ENCODE data around the gene HDAC1. TPM values are rescaled to one million over a fixed set of nuclear protein-coding genes. Genes with fewer than 3 reads are reported as not detected.

The HDAC1 gene
- total RNA-seq, 1 donor from 2014 or later, result 36.9 TPM

DNA sequence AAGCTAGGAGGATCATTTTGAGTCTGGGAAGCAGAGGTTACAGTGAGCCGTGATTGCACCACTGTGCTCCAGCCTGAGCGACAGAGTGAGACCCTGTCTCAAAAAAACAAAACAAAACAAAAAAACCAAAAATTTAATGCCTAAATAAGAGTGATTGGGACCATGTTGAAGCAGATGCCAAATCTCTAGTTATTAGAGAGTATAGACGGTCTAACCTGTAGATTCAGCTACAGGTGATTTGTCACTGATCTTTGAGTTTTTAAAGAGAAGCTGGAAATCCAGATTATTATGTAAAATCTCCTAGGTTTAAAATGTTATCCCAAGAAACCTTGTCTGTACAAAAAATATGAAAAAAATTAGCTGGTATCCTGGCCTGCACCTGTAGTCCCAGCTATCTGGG lies 11.5 kb downstream of the HDAC1 start:
- no peak overlapping the region for H3K4me3 Mint-ChIP-seq (ENCODE audit: unreplicated experiment)
- no peaks in the 10 kb centered on the region for H3K27me3 Mint-ChIP-seq (ENCODE audit: unreplicated experiment)
- no peaks in the 10 kb centered on the region for H3K9me3 Mint-ChIP-seq (ENCODE audit: unreplicated experiment)
- DNase-seq, result no peak
- TF ChIP-seq, protein P1, sequence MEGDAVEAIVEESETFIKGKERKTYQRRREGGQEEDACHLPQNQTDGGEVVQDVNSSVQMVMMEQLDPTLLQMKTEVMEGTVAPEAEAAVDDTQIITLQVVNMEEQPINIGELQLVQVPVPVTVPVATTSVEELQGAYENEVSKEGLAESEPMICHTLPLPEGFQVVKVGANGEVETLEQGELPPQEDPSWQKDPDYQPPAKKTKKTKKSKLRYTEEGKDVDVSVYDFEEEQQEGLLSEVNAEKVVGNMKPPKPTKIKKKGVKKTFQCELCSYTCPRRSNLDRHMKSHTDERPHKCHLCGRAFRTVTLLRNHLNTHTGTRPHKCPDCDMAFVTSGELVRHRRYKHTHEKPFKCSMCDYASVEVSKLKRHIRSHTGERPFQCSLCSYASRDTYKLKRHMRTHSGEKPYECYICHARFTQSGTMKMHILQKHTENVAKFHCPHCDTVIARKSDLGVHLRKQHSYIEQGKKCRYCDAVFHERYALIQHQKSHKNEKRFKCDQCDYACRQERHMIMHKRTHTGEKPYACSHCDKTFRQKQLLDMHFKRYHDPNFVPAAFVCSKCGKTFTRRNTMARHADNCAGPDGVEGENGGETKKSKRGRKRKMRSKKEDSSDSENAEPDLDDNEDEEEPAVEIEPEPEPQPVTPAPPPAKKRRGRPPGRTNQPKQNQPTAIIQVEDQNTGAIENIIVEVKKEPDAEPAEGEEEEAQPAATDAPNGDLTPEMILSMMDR (IDR thresholded peaks at IDR 0.05; ENCODE audit: partially characterized antibody, unreplicated experiment), result no peak
- no peaks in the 10 kb centered on the region for H3K4me1 Mint-ChIP-seq (ENCODE audit: low read depth, unreplicated experiment)
- H3K27ac Mint-ChIP-seq (ENCODE audit: unreplicated experiment), result no peak overlapping the region
- H3K36me3 Mint-ChIP-seq (ENCODE audit: unreplicated experiment), result peaks cover 9% of the 10 kb centered on the region

DNA sequence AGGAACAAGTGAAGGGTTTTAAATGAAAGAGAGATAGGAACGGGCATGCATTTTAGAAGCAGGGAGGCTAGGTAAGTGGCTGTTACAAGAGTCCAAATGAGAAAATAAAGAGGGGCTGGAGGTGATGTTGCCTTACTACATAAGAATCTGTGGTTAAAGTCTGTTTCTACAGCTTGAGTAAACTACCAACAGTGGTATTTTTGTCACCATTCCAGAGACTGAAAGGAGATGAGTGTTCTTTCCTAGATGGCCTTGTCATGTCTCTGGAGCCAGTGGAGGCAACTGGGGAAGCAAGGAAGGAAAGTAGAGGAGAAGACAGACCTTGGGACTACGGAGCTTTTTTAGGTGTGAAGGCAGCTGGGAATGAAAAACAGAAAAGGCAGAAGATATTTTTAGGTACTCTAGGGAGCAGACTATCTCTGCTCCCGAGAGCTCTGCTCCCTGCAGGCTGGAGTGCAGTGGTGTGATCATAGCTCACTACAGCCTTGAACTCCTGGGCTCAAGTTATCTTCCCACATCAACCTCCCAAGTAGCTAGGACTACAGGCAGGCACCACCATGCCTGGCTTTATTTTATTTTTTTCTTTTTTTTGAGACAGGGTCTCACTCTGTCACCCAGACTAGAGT lies 12.2 kb downstream of the HDAC1 start:
- TF ChIP-seq, protein P1 (IDR thresholded peaks at IDR 0.05; ENCODE audit: partially characterized antibody, unreplicated experiment), result no peak
- Mint-ChIP-seq H3K27me3 (ENCODE audit: unreplicated experiment) (no peaks in the 10 kb centered on the region), H3K9me3 (ENCODE audit: unreplicated experiment) (no peaks in the 10 kb centered on the region), H3K27ac (ENCODE audit: unreplicated experiment) (no peak overlapping the region), H3K36me3 (ENCODE audit: unreplicated experiment) (peaks cover 9% of the 10 kb centered on the region), H3K4me3 (ENCODE audit: unreplicated experiment) (no peak overlapping the region), H3K4me1 (ENCODE audit: low read depth, unreplicated experiment) (no peaks in the 10 kb centered on the region)
- DNase-seq, result no peak

DNA sequence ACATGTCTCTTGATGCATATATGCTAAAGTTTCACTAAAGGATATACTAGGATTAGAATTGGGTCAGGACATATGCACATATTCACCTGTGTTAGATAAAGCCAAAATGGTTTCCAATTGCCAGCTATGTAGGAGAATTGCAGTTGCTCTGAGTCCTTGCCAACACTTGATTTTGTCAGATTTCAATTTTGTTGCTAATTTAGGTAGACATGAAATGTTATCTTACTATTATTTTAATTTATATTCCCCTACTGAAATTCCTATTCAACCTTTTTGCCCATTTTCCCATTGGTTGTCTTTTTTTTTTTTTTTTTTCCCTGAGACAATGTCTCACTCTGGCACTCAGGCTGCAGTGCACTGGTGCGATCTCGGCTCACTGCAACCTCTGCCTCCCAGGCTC lies 13.4 kb downstream of the HDAC1 start:
- TF ChIP-seq, protein P1 (IDR thresholded peaks at IDR 0.05; ENCODE audit: partially characterized antibody, unreplicated experiment), result no peak
- Mint-ChIP-seq H3K4me3 (ENCODE audit: unreplicated experiment) (no peak overlapping the region), H3K9me3 (ENCODE audit: unreplicated experiment) (no peaks in the 10 kb centered on the region), H3K36me3 (ENCODE audit: unreplicated experiment) (peaks cover 9% of the 10 kb centered on the region), H3K4me1 (ENCODE audit: low read depth, unreplicated experiment) (no peaks in the 10 kb centered on the region), H3K27ac (ENCODE audit: unreplicated experiment) (no peak overlapping the region), H3K27me3 (ENCODE audit: unreplicated experiment) (no peaks in the 10 kb centered on the region)
- DNase-seq, result no peak

DNA sequence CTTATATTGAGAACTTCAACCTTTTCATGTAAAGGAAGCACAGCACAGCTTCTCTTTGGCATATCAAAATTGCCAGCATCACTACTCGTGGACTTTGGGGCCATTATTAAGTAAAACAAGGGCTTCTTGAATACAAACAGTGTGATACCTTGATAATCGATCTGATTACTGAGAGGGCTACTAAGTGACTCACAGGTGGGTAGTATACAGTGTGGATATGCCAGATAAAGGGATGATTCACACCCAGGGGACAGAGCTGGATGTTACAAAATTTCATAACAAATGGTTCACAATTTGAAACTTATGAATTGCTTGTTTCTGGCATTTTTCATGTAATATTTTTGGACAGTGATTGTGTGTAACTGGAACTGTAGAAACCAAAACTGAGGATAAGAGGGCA lies 15.4 kb downstream of the HDAC1 start:
- Mint-ChIP-seq H3K36me3 (ENCODE audit: unreplicated experiment) (peaks cover 9% of the 10 kb centered on the region), H3K27ac (ENCODE audit: unreplicated experiment) (no peak overlapping the region)
- TF ChIP-seq, protein P1 (IDR thresholded peaks at IDR 0.05; ENCODE audit: partially characterized antibody, unreplicated experiment), result no peak

DNA sequence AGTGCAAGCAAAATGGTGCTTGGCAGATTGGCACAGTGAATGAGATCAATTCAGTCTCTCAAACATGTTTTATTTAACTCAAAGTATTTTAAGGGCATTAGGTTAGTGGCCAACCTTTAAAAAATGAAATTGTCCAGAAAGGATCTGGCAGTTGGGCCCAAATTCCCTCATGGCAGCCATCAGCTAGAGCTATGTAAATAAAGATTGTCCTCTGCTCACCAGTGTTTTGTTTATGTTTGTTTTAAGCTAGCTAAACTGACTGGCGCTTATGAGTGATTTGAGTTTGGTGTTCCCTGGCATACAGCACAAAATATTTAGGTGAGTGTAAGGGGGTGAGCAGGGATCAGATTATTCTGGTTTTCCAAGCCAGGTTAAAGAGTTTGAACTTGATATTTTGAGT lies 18.1 kb downstream of the HDAC1 start:
- Mint-ChIP-seq H3K4me3 (ENCODE audit: unreplicated experiment) (no peak overlapping the region), H3K9me3 (ENCODE audit: unreplicated experiment) (no peaks in the 10 kb centered on the region), H3K27ac (ENCODE audit: unreplicated experiment) (no peak overlapping the region), H3K4me1 (ENCODE audit: low read depth, unreplicated experiment) (no peaks in the 10 kb centered on the region), H3K27me3 (ENCODE audit: unreplicated experiment) (no peaks in the 10 kb centered on the region), H3K36me3 (ENCODE audit: unreplicated experiment) (peaks cover 4% of the 10 kb centered on the region)
- TF ChIP-seq, protein P1 (IDR thresholded peaks at IDR 0.05; ENCODE audit: partially characterized antibody, unreplicated experiment), result no peak
- no peak for DNase-seq

More for the DNA sequence above, 15.4 kb downstream of the HDAC1 start:
- DNase-seq, result no peak
- Mint-ChIP-seq H3K4me1 (ENCODE audit: low read depth, unreplicated experiment) (no peaks in the 10 kb centered on the region), H3K9me3 (ENCODE audit: unreplicated experiment) (no peaks in the 10 kb centered on the region), H3K27me3 (ENCODE audit: unreplicated experiment) (no peaks in the 10 kb centered on the region), H3K4me3 (ENCODE audit: unreplicated experiment) (no peak overlapping the region)
